MM.1S (cell line): ENCODE results near the gene GCA.

Experiments
- CTCF ChIP-seq: fragments of 300-600 bp; sonication (generic); IDR thresholded peaks from 2 replicates; pipeline ENCODE4 v1.5.1; 2016; ENCODE audit warnings: antibody characterized with exemption, low read length, mixed read lengths
- EZH2 ChIP-seq: fragments of 300-600 bp; sonication (generic); optimal IDR thresholded peaks from 2 replicates; pipeline ENCODE3; 2017; ENCODE audit warnings: low read depth, mild to moderate bottlenecking, antibody characterized with exemption, low read length, mixed read lengths
- EZH2phosphoT487 ChIP-seq: fragments of 300-600 bp; sonication (generic); IDR thresholded peaks from 2 replicates; pipeline ENCODE4 v1.6.1; 2018; ENCODE audit warnings: antibody characterized with exemption, low read length

DNA sequence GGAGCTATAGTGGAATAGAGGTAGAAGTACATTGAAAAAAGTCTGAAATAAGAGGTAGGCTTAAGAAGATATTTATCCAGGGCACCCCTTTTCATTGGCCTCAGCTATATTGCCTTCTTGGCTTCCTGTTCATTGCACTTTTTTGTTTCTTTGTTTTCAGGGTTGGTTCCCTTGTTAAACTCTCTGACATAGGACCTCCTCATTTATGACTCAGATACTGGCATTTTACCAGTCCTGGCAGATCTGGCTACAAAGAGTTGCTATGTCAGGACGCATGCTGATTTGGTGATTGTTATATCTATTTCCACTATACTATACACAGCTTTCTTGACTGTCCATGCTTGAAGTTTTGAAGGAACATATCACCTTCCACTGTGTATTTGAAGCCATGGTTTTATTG lies 60.0 kb downstream of the GCA start:
- TF ChIP-seq EZH2phosphoT487 = no peak
- TF ChIP-seq CTCF = no peak
- no peak for TF ChIP-seq EZH2
